Mesodermal cell (in vitro differentiated cells): ENCODE measurements around the gene TSHZ1.

Source experiments
- H3K27ac ChIP-seq: 2 replicates; pipeline ENCODE4 v1.7.0; 2013; ENCODE audit warnings: mild to moderate bottlenecking, low read depth, low read length, moderate library complexity; ENCODE audit not compliant: severe bottlenecking
- H3K36me3 ChIP-seq: 2 replicates; pipeline ENCODE4 v1.7.1; 2013; ENCODE audit warnings: mild to moderate bottlenecking, low read length, moderate library complexity; ENCODE audit not compliant: control insufficient read depth, insufficient read depth
- H3K4me1 ChIP-seq: one replicate; pipeline ENCODE4 v1.7.1; 2013; ENCODE audit warnings: mild to moderate bottlenecking, low read length; ENCODE audit not compliant: insufficient read depth, control insufficient read depth, poor library complexity, severe bottlenecking
- H3K4me3 ChIP-seq: 2 replicates; pipeline ENCODE4 v1.7.0; 2013; ENCODE audit warnings: low read length, control low read depth, mild to moderate bottlenecking; ENCODE audit not compliant: insufficient read depth, poor library complexity, severe bottlenecking; ENCODE audit errors: extremely low read depth
- H3K9me3 ChIP-seq: 2 replicates; pipeline ENCODE4 v1.7.1; 2013; ENCODE audit warnings: mild to moderate bottlenecking, low read length, moderate library complexity; ENCODE audit not compliant: control insufficient read depth
- WGBS, 2 experiments: methylation state at CpG; one replicate each; pipeline ENCODE4 v1.1.5; 2013; ENCODE audit warnings: missing lambda C conversion rate in 2 of 2; ENCODE audit not compliant: insufficient coverage in 2 of 2; 5-methylcytosine and 5-hydroxymethylcytosine counted together

TSHZ1 gene

DNA sequence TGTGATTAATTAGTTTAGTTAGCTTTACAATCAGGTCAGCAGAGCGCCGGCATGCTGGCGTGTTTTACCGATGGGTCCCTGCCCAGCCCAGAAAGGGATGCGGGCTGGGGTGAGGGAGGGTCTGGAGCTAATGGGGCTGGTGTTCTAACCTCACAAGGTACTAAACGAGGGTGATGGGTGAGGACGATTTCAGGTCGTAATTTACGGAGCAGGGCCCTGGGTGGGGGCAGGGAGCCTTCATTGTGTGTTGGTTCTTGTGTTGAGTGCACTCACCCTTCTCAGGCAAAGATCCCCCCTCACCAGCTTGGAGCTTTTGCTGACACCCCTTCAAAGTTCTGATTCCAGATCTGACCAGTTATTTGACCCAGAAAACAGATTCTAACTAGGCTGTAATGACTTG lies 41.2 kb upstream of the TSHZ1 start:
- H3K9me3 ChIP-seq, result no peaks in the 10 kb centered on the region
- H3K36me3 ChIP-seq, result no peaks in the 10 kb centered on the region
- H3K27ac ChIP-seq, result no peak overlapping the region
- 86 to 100% methylated on average over 5 to 7 of the region's 9 CpGs for WGBS, 2 experiments
- no peak overlapping the region for H3K4me3 ChIP-seq
- no peaks in the 10 kb centered on the region for H3K4me1 ChIP-seq

- H3K27ac ChIP-seq, result no peak overlapping the region
- H3K4me1 ChIP-seq, result no peaks in the 10 kb centered on the region
- H3K36me3 ChIP-seq, result no peaks in the 10 kb centered on the region
- no peak overlapping the region for H3K4me3 ChIP-seq
- 92 to 96% methylated on average over 32 to 34 of the region's 34 CpGs for WGBS, 2 experiments
- no peaks in the 10 kb centered on the region for H3K9me3 ChIP-seq
Measured at GRCh38 chr18:75170022-75170789, 40.4 kb upstream of the TSHZ1 start.

DNA sequence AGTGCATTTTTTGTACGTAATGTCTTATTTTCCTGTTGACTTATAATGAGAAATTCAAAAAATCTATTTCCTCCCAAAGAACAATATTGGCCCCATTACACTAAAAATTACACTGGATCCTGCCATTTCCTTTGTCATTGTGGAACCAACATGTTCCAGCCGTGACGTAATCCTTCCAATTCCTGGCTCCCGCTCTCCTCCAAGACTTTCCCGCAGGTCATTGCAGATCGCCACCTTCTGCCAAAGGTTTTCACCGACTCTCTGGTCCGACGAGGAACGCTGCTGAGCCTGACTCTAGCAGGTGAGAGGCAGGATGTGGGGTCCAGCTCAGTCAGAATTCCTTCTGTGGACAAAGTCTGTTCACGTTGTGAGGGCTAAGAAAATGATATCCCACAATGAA lies 39.7 kb upstream of the TSHZ1 start:
- 85 to 89% methylated on average over 9 to 10 of the region's 11 CpGs for WGBS, 2 experiments
- Histone ChIP-seq H3K27ac (no peak overlapping the region), H3K4me3 (no peak overlapping the region), H3K9me3 (no peaks in the 10 kb centered on the region), H3K4me1 (no peaks in the 10 kb centered on the region), H3K36me3 (no peaks in the 10 kb centered on the region)

- no peaks in the 10 kb centered on the region for H3K4me1 ChIP-seq
- no peak overlapping the region for H3K27ac ChIP-seq
- WGBS, 2 experiments, result 85 to 86% methylated on average over 16 to 17 of the region's 17 CpGs
- H3K9me3 ChIP-seq, result no peaks in the 10 kb centered on the region
- H3K36me3 ChIP-seq, result no peaks in the 10 kb centered on the region
- no peak overlapping the region for H3K4me3 ChIP-seq
Measured at GRCh38 chr18:75172299-75173124, 38.1 kb upstream of the TSHZ1 start.

GRCh38 chr18:75173125-75173432 lies 37.5 kb upstream of the TSHZ1 start:
- H3K4me3 ChIP-seq, result no peak overlapping the region
- no peaks in the 10 kb centered on the region for H3K9me3 ChIP-seq
- H3K36me3 ChIP-seq, result no peaks in the 10 kb centered on the region
- no peaks in the 10 kb centered on the region for H3K4me1 ChIP-seq
- H3K27ac ChIP-seq, result no peak overlapping the region
- WGBS, 2 experiments, result 67 to 71% methylated on average over 3 to 5 of the region's 5 CpGs

- H3K36me3 ChIP-seq, result no peaks in the 10 kb centered on the region
- H3K27ac ChIP-seq, result no peak overlapping the region
- H3K4me1 ChIP-seq, result no peaks in the 10 kb centered on the region
- no peak overlapping the region for H3K4me3 ChIP-seq
- no peaks in the 10 kb centered on the region for H3K9me3 ChIP-seq
- WGBS, 2 experiments, result 96 to 98% methylated on average over 3 to 4 of the region's 4 CpGs
Measured at GRCh38 chr18:75173738-75174137, 36.9 kb upstream of the TSHZ1 start.

DNA sequence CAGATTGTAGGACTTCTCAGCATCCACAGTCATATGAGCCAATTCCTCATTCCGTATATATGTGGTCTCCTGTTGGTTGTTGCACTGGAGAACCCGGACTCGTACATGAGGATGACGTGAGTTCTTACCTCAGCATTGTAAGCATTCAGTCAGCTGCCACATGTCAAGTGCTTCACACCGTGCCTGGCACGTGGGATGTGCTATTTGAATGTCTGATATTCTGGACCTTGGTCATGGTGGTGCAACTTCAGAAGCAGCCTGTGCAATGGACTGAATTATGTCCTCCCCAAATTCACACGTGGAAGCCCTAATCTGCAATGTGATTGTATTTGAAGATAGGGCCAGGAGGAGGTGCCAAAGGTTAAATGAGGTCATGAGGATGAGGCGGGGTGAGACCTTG lies 33.7 kb upstream of the TSHZ1 start:
- Histone ChIP-seq H3K4me3 (no peak overlapping the region), H3K36me3 (no peaks in the 10 kb centered on the region), H3K9me3 (no peaks in the 10 kb centered on the region), H3K27ac (no peak overlapping the region), H3K4me1 (no peaks in the 10 kb centered on the region)
- 97% methylated on average over 4 to 7 of the region's 8 CpGs for WGBS, 2 experiments

- H3K36me3 ChIP-seq, result no peaks in the 10 kb centered on the region
- H3K4me3 ChIP-seq, result no peak overlapping the region
- no peak overlapping the region for H3K27ac ChIP-seq
- H3K9me3 ChIP-seq, result no peaks in the 10 kb centered on the region
- WGBS, 2 experiments, result 87 to 94% methylated on average over 11 of the region's 11 CpGs
- no peaks in the 10 kb centered on the region for H3K4me1 ChIP-seq
Measured at GRCh38 chr18:75178376-75178775, 32.2 kb upstream of the TSHZ1 start.

GRCh38 chr18:75179819-75180600 lies 30.6 kb upstream of the TSHZ1 start:
- Histone ChIP-seq H3K4me1 (no peaks in the 10 kb centered on the region), H3K27ac (no peak overlapping the region), H3K9me3 (no peaks in the 10 kb centered on the region), H3K36me3 (no peaks in the 10 kb centered on the region), H3K4me3 (no peak overlapping the region)
- WGBS, 2 experiments, result 95 to 97% methylated on average over 9 to 11 of the region's 13 CpGs

DNA sequence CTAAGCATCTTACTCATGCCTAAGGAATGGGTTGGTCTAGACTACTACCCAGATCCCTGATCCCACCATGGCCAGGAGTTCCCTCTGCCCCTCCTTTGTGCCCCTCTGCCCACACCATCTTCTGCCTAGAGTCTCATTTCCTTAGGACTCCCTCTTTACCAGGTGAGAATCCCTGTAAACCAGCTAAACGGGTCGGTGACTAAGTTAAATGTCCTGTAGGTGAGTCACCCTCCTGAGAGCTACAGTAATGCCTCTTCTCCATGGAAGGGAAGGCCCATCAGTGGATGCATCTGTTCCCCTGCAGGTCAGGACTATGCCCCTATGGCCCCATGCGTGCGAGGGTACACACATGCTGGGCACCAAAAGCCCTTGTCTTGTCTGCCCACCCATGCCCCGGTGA lies 27.1 kb upstream of the TSHZ1 start:
- 69 to 80% methylated on average over 3 to 4 of the region's 5 CpGs for WGBS, 2 experiments
- Histone ChIP-seq H3K4me1 (no peaks in the 10 kb centered on the region), H3K36me3 (no peaks in the 10 kb centered on the region), H3K9me3 (no peaks in the 10 kb centered on the region), H3K4me3 (no peak overlapping the region), H3K27ac (no peak overlapping the region)
